Osteoblast (primary cell): ENCODE data around the gene GRIK4. TPM values are rescaled to one million over a fixed set of nuclear protein-coding genes. Genes with fewer than 3 reads are reported as not detected.

ENCODE experiments used
- DNase-seq: peaks from one replicate; pipeline ENCODE4 v3.0.0; 2011; ENCODE audit warnings: low spot score, mixed read lengths; ENCODE audit not compliant: insufficient read length; ENCODE audit errors: missing footprints
- H2AFZ ChIP-seq: 2 replicates; pipeline ENCODE4 v1.6.0; 2011; ENCODE audit warnings: mild to moderate bottlenecking, low read length
- H3K27ac ChIP-seq: 2 replicates; pipeline ENCODE4 v1.5.1; 2011; ENCODE audit warnings: mild to moderate bottlenecking, low read depth, low read length, moderate library complexity
- H3K27me3 ChIP-seq: 2 replicates; pipeline ENCODE4 v1.6.0; 2012; ENCODE audit warnings: mild to moderate bottlenecking, control low read depth, inconsistent platforms, low read length, moderate library complexity; ENCODE audit not compliant: insufficient read depth
- H3K36me3 ChIP-seq: 2 replicates; pipeline ENCODE4 v1.5.1; 2011; ENCODE audit warnings: mild to moderate bottlenecking, low read length, control low read depth, moderate library complexity; ENCODE audit not compliant: insufficient read depth
- H3K4me1 ChIP-seq: 2 replicates; pipeline ENCODE4 v1.5.1; 2011; ENCODE audit warnings: mild to moderate bottlenecking, low read length, control low read depth, moderate library complexity; ENCODE audit not compliant: insufficient read depth
- H3K4me2 ChIP-seq: 2 replicates; pipeline ENCODE4 v1.6.0; 2011; ENCODE audit warnings: mild to moderate bottlenecking, low read length; ENCODE audit not compliant: insufficient read depth
- H3K4me3 ChIP-seq: fragments of 200-600 bp; sonication (generic); 3 replicates; pipeline ENCODE4 v1.5.1; 2012; ENCODE audit warnings: mild to moderate bottlenecking, low read length, inconsistent platforms; ENCODE audit not compliant: insufficient read depth
- H3K79me2 ChIP-seq: 2 replicates; pipeline ENCODE4 v1.6.0; 2012; ENCODE audit warnings: mild to moderate bottlenecking, low read length, control low read depth, inconsistent platforms; ENCODE audit not compliant: insufficient read depth
- H3K9me3 ChIP-seq: 2 replicates; pipeline ENCODE4 v1.5.1; 2011; ENCODE audit warnings: low read depth, low read length, control low read depth
- H4K20me1 ChIP-seq: 2 replicates; pipeline ENCODE4 v1.6.0; 2012; ENCODE audit warnings: mild to moderate bottlenecking, low read length, control low read depth; ENCODE audit not compliant: insufficient read depth
- CTCF ChIP-seq: IDR thresholded peaks from 2 replicates; pipeline ENCODE4 v1.5.1; 2011; ENCODE audit warnings: mild to moderate bottlenecking, low read depth, low read length, moderate library complexity; ENCODE audit errors: extremely low read depth
- total RNA-seq: library from RNA; depleted of rRNA; stranded (reverse); fragments of >200 nt; gene quantifications from 2 replicates; pipeline ENCODE4 v1.2.3, GENCODE V29; 2012

GRIK4 gene
- total RNA-seq, 1 donor: under 0.01 TPM

GRCh38 chr11:120794748-120795147 lies 283.2 kb downstream of the GRIK4 start:
- Histone ChIP-seq H3K79me2 (no peaks in the 10 kb centered on the region), H3K4me1 (no peaks in the 10 kb centered on the region), H4K20me1 (no peaks in the 10 kb centered on the region), H3K4me2 (no peak overlapping the region), H3K36me3 (no peaks in the 10 kb centered on the region), H3K4me3 (no peak overlapping the region), H2AFZ (no peak overlapping the region), H3K9me3 (no peaks in the 10 kb centered on the region), H3K27ac (no peak overlapping the region), H3K27me3 (peaks cover 6% of the 10 kb centered on the region)
- DNase-seq: no peak
- no peak for TF ChIP-seq CTCF

DNA sequence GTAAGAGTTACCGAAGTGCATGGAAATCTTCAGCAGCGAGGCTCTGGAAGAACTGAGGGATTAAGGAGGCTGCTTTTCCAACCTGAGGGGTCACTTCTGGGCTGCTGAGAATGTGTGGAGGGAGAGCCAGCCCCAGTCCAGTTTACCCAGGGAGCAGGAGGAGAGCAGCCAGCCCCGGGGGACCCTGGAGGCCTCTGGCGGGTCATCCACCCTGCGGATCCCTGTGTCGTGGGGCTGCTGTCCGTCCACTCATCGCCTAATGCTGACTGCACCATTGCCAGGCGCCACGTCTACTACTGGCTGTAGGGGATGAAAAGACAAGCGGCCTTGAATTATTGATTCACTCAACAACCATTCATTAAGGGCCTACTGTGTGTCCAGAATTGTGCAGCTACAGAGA lies 283.6 kb downstream of the GRIK4 start:
- no peaks in the 10 kb centered on the region for H3K9me3 ChIP-seq
- H3K4me3 ChIP-seq: no peak overlapping the region
- no peaks in the 10 kb centered on the region for H3K4me1 ChIP-seq
- no peak overlapping the region for H3K4me2 ChIP-seq
- no peaks in the 10 kb centered on the region for H4K20me1 ChIP-seq
- peaks cover 6% of the 10 kb centered on the region for H3K27me3 ChIP-seq
- DNase-seq: no peak
- no peak overlapping the region for H3K27ac ChIP-seq
- no peaks in the 10 kb centered on the region for H3K36me3 ChIP-seq
- no peak for TF ChIP-seq CTCF
- H2AFZ ChIP-seq: no peak overlapping the region
- H3K79me2 ChIP-seq: no peaks in the 10 kb centered on the region

DNA sequence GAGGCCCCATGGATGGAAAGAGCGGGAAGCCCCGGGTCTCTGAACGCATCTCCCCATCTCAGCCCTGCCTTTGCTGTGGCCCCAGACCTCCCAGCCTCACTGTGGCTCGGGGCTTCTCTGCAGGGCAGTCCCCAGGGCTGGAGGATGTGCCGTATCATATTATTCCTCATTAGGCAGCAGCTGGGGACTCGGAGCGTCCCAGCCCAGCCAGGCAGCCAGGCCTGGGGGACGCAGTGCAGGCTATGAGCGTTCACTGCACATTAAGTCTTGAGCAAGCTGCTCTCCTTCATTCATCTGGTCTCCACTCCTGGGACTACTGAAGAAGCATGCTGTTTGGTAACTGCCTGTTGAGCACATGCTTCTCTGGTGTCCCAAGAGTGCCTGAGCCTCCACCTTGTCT lies 285.6 kb downstream of the GRIK4 start:
- no peaks in the 10 kb centered on the region for H4K20me1 ChIP-seq
- peaks cover 2% of the 10 kb centered on the region for H3K27me3 ChIP-seq
- H3K9me3 ChIP-seq: no peaks in the 10 kb centered on the region
- H3K4me2 ChIP-seq: no peak overlapping the region
- DNase-seq: no peak
- TF ChIP-seq CTCF: no peak
- no peaks in the 10 kb centered on the region for H3K79me2 ChIP-seq
- no peak overlapping the region for H2AFZ ChIP-seq
- H3K4me3 ChIP-seq: no peak overlapping the region
- H3K36me3 ChIP-seq: no peaks in the 10 kb centered on the region
- H3K4me1 ChIP-seq: no peaks in the 10 kb centered on the region
- H3K27ac ChIP-seq: no peak overlapping the region

GRCh38 chr11:120798854-120799253 lies 287.3 kb downstream of the GRIK4 start:
- Histone ChIP-seq H4K20me1 (no peaks in the 10 kb centered on the region), H3K36me3 (no peaks in the 10 kb centered on the region), H3K4me1 (no peaks in the 10 kb centered on the region), H3K27me3 (no peaks in the 10 kb centered on the region), H3K4me3 (no peak overlapping the region), H2AFZ (no peak overlapping the region), H3K4me2 (no peak overlapping the region), H3K9me3 (no peaks in the 10 kb centered on the region), H3K27ac (no peak overlapping the region), H3K79me2 (no peaks in the 10 kb centered on the region)
- no peak for TF ChIP-seq CTCF
- DNase-seq: no peak
